GM18511 (cell line): Measurements from ENCODE around the gene B3GNT2.
"Not testable (repeated sequence)": the region's sequence is repeated elsewhere in the genome, so short reads cannot be mapped to it uniquely, and the experiment has no call there.

Experiments used
- ATAC-seq: cut with Tn5 transposase; IDR thresholded peaks from one replicate; pipeline ENCODE4 v1.9.1; 2021; ENCODE audit warnings: mild to moderate bottlenecking, moderate library complexity; ENCODE audit not compliant: unreplicated experiment

The B3GNT2 gene

GRCh38 chr2:62195421-62196277 is at the start of gene B3GNT2:
TSS of gene B3GNT2 (plus strand) at chr2:62196115. CDS start at chr2:62222221, 26,106 bp downstream.
- ATAC-seq: peak; percentile 63

- ATAC-seq: not testable (repeated sequence)
Observed at GRCh38 chr2:62146790-62147189, 49.1 kb upstream of the B3GNT2 start.

GRCh38 chr2:62147610-62148301 is 48.2 kb upstream of the B3GNT2 start:
- ATAC-seq: no peak

GRCh38 chr2:62149708-62150107 is 46.2 kb upstream of the B3GNT2 start:
- no peak for ATAC-seq

- ATAC-seq: no peak
Observed at GRCh38 chr2:62150597-62151305, 45.2 kb upstream of the B3GNT2 start.

GRCh38 chr2:62151306-62151638 is 44.6 kb upstream of the B3GNT2 start:
- ATAC-seq: no peak

GRCh38 chr2:62152000-62152399 is 43.9 kb upstream of the B3GNT2 start:
- ATAC-seq: no peak

GRCh38 chr2:62156861-62157496 is 38.9 kb upstream of the B3GNT2 start:
- ATAC-seq: no peak

- no peak for ATAC-seq
Observed at GRCh38 chr2:62158444-62159121, 37.3 kb upstream of the B3GNT2 start.

- ATAC-seq: not testable (repeated sequence)
Observed at GRCh38 chr2:62160691-62161090, 35.2 kb upstream of the B3GNT2 start.

GRCh38 chr2:62163106-62163831 is 32.6 kb upstream of the B3GNT2 start:
- ATAC-seq: no peak

GRCh38 chr2:62163834-62164233 is 32.1 kb upstream of the B3GNT2 start:
- ATAC-seq: no peak

- ATAC-seq: no peak
Observed at GRCh38 chr2:62175728-62176127, 20.2 kb upstream of the B3GNT2 start.

GRCh38 chr2:62176801-62177200 is 19.1 kb upstream of the B3GNT2 start:
- ATAC-seq: no peak

GRCh38 chr2:62177392-62178049 is 18.4 kb upstream of the B3GNT2 start:
- no peak for ATAC-seq

GRCh38 chr2:62178741-62179271 is 17.1 kb upstream of the B3GNT2 start:
- no peak for ATAC-seq

GRCh38 chr2:62180975-62181374 is 14.9 kb upstream of the B3GNT2 start:
- no peak for ATAC-seq

GRCh38 chr2:62181843-62182242 is 14.1 kb upstream of the B3GNT2 start:
- ATAC-seq: no peak
